Stimulated activated CD8-positive, alpha-beta memory T cell treated with anti-CD3 and anti-CD28 coated beads, Interleukin-12 subunit alpha, Interleukin-12 subunit beta, amount 100 ng/mL, for 4 hours (primary cell): ENCODE measurements around the gene ZMYM2.
A peak's percentile ranks its signal among the peaks of the same experiment; 100 is the strongest.
"Not testable (repeated sequence)": the region's sequence is repeated elsewhere in the genome, so short reads cannot be mapped to it uniquely, and the experiment has no call there.

Experiments
- DNase-seq: peaks from one replicate; pipeline ENCODE4 v3.0.0-alpha.2; 2020; ENCODE audit warnings: low read depth

The ZMYM2 gene

GRCh38 chr13:19958155-19959111, at the start of gene ZMYM2:
Gene ZMYM2 (plus strand): TSS chr13:19958727. CDS start chr13:19993073, 34,346 bp downstream.
- peak; percentile 99 for DNase-seq

- no peak for DNase-seq
Measured at GRCh38 chr13:19910336-19911072, 48.0 kb upstream of the ZMYM2 start.

GRCh38 chr13:19927117-19927748, 31.3 kb upstream of the ZMYM2 start:
- DNase-seq, result no peak

GRCh38 chr13:19940106-19940505, 18.4 kb upstream of the ZMYM2 start:
- DNase-seq, result no peak

- DNase-seq, result no peak
Measured at GRCh38 chr13:19950374-19950773, 8.2 kb upstream of the ZMYM2 start.

GRCh38 chr13:19952850-19953249, 5.7 kb upstream of the ZMYM2 start:
- DNase-seq, result no peak

- no peak for DNase-seq
Measured at GRCh38 chr13:19955873-19956559, 2.5 kb upstream of the ZMYM2 start.

- peak; percentile 70 for DNase-seq
Measured at GRCh38 chr13:19957320-19958154, 990 bp upstream of the ZMYM2 start.

- DNase-seq, result peak; percentile 56
Measured at GRCh38 chr13:19959141-19959830, 759 bp downstream of the ZMYM2 start.

- DNase-seq, result peak; percentile 73
Measured at GRCh38 chr13:19959831-19960652, 1.5 kb downstream of the ZMYM2 start.

- no peak for DNase-seq
Measured at GRCh38 chr13:19960653-19960976, 2.1 kb downstream of the ZMYM2 start.

- no peak for DNase-seq
Measured at GRCh38 chr13:19961489-19961888, 3.0 kb downstream of the ZMYM2 start.

- no peak for DNase-seq
Measured at GRCh38 chr13:19961924-19962323, 3.4 kb downstream of the ZMYM2 start.

- DNase-seq, result no peak
Measured at GRCh38 chr13:19962894-19963293, 4.4 kb downstream of the ZMYM2 start.

GRCh38 chr13:19967621-19968020, 9.1 kb downstream of the ZMYM2 start:
- no peak for DNase-seq

- not testable (repeated sequence) for DNase-seq
Measured at GRCh38 chr13:19974498-19975009, 16.0 kb downstream of the ZMYM2 start.

- DNase-seq, result no peak
Measured at GRCh38 chr13:19978831-19979437, 20.4 kb downstream of the ZMYM2 start.

- no peak for DNase-seq
Measured at GRCh38 chr13:19981685-19982238, 23.2 kb downstream of the ZMYM2 start.
